NCI-H526 (cell line): ENCODE measurements around the gene ASTN2.
"Not testable (repeated sequence)": the region's sequence is repeated elsewhere in the genome, so short reads cannot be mapped to it uniquely, and the experiment has no call there.

Experiments used
- DNase-seq, 2 experiments: peaks; one replicate each; lab custom pipeline; 2025; lab: John Stamatoyannopoulos, UW

ASTN2 gene

GRCh38 chr9:116952436-116952810 lies 462.4 kb downstream of the ASTN2 start:
- DNase-seq, result no peak

- no peak for DNase-seq
Observed at GRCh38 chr9:116951588-116952435, 463.0 kb downstream of the ASTN2 start.

GRCh38 chr9:116945817-116946216 lies 469.0 kb downstream of the ASTN2 start:
- no peak for DNase-seq

GRCh38 chr9:116944714-116945534 lies 469.9 kb downstream of the ASTN2 start:
- no peak for DNase-seq

GRCh38 chr9:116943970-116944369 lies 470.9 kb downstream of the ASTN2 start:
- DNase-seq, result no peak

GRCh38 chr9:116942593-116943061 lies 472.2 kb downstream of the ASTN2 start:
- DNase-seq, result no peak

- DNase-seq, result no peak
Observed at GRCh38 chr9:116941266-116941665, 473.6 kb downstream of the ASTN2 start.

GRCh38 chr9:116940614-116941215 lies 474.1 kb downstream of the ASTN2 start:
- no peak for DNase-seq

GRCh38 chr9:116939614-116940013 lies 475.2 kb downstream of the ASTN2 start:
- no peak for DNase-seq

- no peak for DNase-seq
Observed at GRCh38 chr9:116939161-116939560, 475.7 kb downstream of the ASTN2 start.

GRCh38 chr9:116937361-116937760 lies 477.5 kb downstream of the ASTN2 start:
- DNase-seq, result no peak

GRCh38 chr9:116935149-116935897 lies 479.5 kb downstream of the ASTN2 start:
- no peak for DNase-seq

GRCh38 chr9:116934131-116934530 lies 480.7 kb downstream of the ASTN2 start:
- DNase-seq, result no peak

GRCh38 chr9:116933251-116933650 lies 481.6 kb downstream of the ASTN2 start:
- no peak for DNase-seq

- no peak for DNase-seq
Observed at GRCh38 chr9:116929621-116930020, 485.2 kb downstream of the ASTN2 start.

- DNase-seq, result no peak
Observed at GRCh38 chr9:116928884-116929283, 486.0 kb downstream of the ASTN2 start.

- DNase-seq, result no peak
Observed at GRCh38 chr9:116928289-116928688, 486.6 kb downstream of the ASTN2 start.

- DNase-seq, result no peak
Observed at GRCh38 chr9:116927726-116928125, 487.1 kb downstream of the ASTN2 start.

- no peak for DNase-seq
Observed at GRCh38 chr9:116925121-116925520, 489.7 kb downstream of the ASTN2 start.

GRCh38 chr9:116924462-116925110 lies 490.3 kb downstream of the ASTN2 start:
- DNase-seq, result no peak

- not testable (repeated sequence) for DNase-seq
Observed at GRCh38 chr9:116917895-116918508, 496.9 kb downstream of the ASTN2 start.
